Raji (cell line): ENCODE measurements around the gene GARNL3.

Experiments
- POLR2A ChIP-seq: IDR thresholded peaks from 2 replicates; pipeline ENCODE4 v1.6.1; 2011; ENCODE audit warnings: low read depth, low read length, control low read depth; ENCODE audit not compliant: insufficient read depth

The GARNL3 gene

DNA sequence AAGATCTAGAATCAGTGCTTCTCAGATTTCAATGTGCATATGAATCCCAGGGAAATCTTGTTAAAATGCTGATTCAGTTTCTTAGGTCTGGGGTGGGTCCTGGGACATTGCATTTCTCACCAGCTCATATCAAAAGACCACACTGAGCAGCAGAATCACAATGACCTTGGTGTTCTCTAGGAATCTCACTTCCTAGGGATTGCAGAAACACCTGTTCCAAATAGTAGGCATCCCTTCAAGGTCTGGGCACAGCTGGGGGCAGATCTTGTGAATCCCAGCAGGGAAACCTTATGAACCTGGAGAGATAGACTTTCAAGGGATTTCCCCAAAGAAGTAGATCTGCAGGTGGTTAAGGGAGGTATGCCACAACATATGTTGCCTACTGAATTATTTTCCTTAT lies 8.9 kb upstream of the GARNL3 start:
- no peak for TF ChIP-seq POLR2A

DNA sequence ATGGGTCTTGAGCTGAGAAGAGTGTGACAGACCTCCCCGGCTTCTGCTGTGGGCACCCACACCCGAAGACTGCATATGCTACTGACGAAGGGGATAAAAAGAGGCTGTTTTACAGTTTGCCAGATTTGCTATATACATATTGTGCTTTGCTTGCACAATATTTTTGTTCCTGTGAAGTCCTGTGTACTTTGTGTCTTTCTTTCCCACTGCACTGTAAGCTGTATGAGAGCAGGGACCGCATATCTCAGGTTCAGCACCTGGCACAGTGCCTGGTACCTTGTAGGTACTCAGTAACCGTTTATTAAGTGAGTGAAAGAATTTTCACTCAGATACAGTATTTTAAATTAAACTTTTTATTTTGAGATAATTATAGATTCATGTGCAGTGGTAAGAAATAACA lies 8.2 kb upstream of the GARNL3 start:
- no peak for TF ChIP-seq POLR2A

DNA sequence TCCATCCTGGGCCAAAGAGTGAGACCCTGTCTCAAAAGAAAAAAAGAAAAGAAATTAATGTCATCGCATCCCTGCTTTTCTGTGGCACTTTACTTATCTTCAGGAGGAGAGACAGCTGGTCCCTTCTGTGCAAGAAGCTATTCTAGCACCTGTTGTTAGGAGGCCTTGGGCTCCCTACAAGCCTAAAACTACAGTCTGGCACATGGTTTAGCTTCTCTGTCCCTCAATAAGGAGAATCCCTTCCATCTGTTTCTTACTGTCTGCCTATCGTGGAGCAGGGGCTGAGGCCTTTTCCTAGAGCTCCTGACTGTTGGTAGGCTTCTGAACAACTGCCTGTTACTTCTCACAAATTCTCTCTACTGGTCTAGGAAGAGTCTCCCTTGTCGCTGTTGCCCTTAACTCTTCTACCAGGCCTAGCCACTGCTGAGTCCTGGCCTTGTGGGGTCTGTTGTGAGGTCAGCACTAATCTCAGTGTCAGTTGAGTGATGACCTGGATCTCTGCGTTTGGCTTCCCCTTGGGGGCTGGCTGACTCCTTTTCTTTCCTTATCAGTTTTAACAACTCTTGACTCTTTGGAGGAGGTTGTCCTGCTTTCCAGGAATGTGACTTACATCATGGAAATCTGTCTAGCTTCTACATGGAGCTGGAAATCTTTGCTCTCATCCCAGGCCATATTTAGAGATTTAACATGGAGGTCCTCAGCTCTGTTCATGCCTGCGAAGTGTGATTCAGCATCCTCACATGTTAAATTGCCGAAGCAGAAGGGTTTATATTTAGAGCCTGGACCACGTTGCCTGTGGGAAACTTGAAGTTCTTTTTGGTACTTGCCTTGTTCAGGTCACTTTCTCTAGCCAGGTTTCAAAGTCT lies 5.7 kb upstream of the GARNL3 start:
- no peak for TF ChIP-seq POLR2A

DNA sequence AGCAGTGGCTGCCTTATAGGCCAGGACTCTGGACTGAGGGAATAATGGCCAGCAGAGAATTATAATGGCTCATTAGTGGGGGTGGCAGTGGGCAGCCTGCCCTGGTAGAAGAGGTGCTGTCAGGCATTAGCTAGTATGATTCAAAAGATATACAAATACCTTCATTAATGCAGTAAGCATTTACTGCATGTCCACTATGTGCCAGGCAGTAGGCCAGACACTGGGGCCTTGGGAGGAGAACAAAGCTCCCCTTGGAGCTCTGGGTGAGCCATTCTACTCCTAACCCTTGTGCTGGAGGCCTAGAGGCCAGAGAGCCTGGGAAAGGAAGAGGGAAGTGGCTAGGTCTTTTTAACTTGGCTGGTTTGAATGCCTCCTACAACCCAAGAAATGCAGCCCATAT lies 2.0 kb upstream of the GARNL3 start:
- no peak for TF ChIP-seq POLR2A

DNA sequence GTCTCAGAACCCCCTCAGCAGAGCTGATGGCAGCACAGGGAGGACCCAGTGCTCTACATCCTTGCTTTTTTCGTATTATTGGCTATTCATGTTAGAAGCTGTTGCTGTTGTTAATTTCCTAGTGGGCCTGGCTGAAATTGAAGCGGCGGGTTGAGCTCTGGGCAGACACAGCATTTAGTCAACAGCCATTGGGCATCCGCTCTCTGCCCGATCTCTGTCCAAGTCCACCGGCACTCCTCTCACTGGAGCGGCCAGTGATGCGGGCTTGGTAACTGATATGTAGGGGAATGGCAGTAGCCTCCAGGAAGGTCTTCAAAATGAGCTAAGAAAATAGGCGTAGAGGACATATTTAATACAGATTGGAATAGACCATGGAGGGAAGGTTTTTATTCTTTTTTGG lies 1.3 kb upstream of the GARNL3 start:
- TF ChIP-seq POLR2A: no peak

DNA sequence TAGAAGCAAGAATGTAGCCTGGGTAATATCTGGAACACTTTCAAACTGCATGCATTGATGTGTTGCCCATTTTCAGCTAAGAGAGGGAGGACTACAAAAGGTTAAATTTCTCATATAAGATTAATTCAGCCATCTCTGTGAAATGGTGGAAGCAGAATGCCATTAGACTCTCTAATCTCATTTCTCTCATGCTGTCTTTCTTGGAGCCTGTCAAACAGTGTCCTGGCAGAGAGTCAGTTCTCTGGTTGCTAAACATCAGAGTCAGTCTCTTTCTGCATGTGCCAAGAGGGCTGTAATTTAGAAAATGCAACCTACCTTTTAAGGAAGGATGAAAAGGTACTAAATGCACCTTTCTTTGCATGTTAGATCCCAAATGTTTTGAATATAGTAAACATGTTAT lies 910 bp upstream of the GARNL3 start:
- TF ChIP-seq POLR2A: no peak

DNA sequence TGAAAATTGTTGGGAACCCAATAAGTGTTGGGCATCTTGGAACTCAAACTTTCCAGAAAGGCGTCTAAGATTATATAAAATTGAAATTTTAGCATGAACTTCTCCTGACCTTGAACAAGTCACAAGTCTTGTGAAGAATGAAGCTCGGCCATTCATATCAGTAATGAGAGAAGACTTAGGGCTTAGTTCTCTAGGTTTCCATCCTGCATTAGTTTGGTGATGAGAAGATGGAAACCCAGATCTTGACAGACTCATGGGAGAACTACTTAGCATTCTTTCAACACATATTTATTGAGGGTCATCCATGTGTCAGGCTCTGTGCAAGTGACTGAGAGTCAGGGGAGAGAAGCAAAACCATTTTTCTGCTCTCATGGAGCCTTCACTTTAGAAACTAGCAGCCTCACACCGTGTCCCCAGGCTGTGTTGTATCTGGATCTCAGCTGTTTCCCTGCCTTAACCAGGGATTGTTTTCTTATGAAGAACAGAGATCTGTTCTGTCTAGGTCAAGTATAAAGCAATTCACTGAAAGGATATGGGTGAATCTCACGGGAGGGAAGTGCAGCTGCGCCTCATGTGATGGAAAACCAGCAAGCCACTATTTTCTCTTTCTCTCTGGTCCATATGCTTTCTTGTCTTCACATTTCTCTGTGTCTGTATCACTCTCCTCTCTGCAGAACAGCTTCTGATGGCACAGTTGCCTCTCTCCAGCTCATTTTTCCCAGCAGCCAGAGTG lies 3.4 kb downstream of the GARNL3 start:
- TF ChIP-seq POLR2A: no peak

DNA sequence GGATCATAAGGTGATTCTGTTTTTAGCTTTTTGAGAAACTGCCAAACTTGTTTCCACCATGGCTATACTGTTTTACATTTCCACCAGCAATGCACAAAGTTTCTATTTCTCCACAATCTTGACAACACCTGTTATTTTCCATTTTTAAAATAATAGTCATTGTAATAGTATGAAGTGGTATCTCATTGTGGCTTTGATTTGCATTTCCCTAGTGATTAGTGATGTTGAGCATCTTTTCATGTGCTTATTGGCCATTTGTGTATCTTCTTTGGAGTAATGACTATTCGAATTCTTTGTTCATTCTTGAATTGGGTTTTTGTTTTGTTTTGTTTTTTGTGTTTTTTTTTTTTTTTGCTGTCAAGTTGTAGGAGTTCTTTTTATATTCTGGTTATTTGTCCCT lies 4.9 kb downstream of the GARNL3 start:
- no peak for TF ChIP-seq POLR2A

DNA sequence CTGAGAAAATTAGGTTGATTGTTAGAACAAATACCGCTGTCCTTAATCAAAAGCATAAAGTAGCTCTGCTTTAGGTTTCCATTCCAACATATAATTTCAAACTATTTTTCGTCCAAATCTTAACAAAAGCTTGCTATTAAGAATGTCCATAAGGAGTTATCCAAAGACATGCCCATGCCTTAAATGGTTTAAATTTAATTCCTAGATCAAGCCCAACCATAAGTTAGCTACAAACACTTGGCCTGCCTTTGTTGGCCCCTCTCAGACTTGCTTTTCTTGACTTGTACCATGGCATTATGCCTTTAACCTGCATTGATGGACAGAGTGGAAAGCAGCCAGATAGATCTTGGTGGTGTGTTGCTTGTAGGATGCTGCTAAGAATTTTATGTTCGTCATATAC lies 8.8 kb downstream of the GARNL3 start:
- no peak for TF ChIP-seq POLR2A

DNA sequence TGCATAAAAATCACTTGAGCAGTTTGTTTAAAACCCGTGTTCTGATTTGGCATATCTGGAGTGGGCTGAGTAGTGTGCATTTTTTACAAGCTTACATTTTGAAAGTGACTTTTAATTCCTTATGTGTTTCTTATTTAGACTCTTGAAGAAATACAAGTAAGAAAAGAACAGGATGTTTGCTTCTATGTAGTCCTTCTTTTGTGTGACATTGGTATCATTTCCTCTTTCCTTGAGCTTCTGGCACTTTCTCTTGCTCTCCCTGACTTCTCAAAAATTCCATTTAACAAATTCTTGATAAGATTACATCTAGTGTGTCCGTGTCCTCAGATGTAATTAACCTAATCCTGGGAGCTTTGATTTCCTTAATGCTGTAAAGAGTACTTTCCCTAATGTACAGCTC lies 12.5 kb downstream of the GARNL3 start:
- TF ChIP-seq POLR2A: no peak

DNA sequence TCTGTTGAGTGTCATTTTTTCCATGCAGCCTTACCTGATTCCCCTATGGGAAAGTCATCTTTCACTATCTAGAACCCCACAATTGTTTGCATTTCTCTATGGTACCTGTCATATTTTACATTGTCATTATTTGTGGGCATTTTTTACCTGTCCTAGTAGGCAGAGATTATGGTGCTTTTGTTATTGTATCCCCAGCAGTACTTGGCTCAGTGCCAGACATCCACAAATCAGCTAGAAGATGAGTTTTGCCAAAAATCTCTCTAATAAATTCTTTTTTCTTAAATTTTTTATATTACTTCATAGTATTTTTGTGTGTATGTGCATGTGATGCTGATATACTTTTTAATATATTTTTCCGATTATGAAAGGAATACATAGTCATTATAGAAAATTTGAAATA lies 13.2 kb downstream of the GARNL3 start:
- TF ChIP-seq POLR2A: no peak

DNA sequence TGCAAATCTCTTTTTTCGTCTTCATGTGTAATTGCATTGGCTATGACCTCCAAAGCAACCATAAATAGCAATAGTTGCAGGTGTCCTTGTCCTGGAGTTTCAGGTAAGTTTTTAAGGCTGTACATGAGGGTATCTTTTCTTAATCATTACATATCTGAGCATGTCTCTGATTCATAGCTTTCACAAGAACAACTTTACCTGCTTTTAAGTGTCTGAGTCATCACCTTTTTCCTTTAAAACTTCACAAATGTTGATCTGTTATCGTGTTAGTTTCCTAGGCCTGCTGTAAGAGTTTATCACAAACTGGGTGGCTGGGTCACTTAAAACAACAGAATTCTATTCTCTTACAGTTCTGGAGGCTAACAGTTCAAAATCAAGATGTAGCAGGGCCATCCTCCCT lies 13.8 kb downstream of the GARNL3 start:
- no peak for TF ChIP-seq POLR2A

DNA sequence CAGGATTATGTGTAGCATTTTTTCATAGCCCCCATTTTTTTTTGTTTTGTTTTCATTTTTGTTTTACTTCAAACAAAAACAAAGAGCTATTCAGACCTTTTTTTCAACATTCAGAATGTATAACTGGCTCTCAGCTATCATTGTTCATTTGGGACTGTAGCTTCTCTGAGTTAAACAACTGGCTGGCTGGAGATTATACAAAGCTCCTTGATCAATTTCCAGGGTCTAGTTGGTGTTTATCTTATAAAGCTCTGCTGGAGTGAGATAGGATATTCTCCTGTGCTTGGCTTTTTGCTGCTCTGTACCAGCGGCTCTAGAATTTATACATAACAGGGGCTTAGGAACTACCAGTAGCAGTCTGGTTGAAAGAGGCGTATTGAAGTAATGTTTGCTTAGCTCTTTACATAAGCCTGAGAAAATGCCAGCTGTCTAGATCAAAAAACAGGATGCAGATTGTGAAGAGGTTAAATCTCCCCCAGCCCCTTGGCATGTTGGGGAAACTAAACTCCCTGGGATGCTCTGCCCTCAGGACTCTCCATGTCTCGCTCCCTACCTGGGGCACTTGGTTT lies 15.2 kb downstream of the GARNL3 start:
- no peak for TF ChIP-seq POLR2A

DNA sequence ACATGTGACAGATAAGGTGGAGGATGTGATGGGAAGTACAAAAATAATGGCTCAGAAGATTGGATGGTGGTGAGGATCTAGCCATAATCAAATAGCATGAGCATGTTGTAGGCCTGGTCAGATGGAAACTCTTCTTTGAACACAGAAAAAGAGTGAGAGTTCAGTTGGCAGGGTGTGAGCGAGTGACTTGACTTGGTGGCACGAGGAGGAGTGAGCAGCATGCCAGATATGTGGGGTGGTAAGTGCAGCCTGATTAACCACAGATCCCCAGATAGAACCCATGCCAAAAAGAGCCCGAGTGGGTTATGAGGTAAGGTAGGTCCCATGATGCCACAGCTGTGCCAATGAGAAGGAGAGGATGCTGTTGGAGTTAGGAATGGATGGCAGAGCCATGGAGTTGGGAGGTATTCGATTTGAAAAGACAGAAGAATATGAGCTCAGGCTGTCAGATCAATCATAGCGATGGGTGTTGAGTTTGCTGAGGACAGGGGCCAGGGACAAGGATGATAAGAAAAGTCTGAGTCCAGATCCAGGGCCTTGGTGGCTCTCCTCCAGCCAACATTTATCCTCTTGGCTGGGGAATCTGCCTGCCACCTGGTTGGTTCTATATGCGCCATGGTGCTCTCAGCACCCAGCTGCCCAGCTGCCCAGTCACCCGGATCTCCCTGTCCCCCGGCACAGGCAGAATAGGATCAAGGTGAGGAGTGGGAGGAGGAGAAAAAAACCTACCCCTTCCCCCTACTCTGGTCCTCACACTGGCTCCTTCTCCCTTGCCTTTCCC lies 16.5 kb downstream of the GARNL3 start:
- no peak for TF ChIP-seq POLR2A

DNA sequence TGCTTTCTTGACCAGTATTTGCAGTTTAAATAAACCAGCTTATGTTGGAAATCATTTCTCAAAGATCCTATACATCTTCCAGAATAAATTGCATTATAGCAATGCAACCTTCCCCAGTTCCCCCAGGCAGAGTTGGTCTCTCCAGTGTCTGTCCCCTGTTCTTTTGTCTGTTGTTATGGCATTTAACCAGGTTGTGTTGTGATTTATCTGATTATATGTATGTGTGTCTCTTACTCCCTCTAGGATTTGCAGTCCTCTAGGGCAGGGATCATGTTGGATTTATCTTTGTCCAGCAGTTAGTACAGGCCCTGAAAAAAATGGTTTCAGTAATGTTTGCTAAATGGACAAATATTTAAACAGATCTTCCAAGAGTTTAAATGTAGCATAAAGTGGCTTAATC lies 17.3 kb downstream of the GARNL3 start:
- no peak for TF ChIP-seq POLR2A

DNA sequence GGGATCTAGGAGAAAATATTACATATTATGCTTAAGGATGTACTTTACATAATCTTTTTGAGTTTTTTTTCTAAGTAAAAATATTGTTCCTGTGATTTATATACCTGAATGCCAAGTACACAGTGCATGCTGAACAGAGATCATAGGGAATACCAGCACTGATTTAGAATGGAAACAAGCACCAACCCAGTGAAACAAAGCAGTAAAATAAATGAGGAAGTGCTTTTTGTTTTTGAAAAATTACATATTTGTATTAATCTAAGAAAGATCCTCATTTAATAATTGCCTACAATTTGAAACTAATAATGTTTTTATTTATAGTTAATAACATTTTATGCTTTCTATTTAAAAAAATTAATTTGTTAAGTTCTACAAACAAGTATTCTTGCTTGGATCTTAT lies 18.0 kb downstream of the GARNL3 start:
- no peak for TF ChIP-seq POLR2A

DNA sequence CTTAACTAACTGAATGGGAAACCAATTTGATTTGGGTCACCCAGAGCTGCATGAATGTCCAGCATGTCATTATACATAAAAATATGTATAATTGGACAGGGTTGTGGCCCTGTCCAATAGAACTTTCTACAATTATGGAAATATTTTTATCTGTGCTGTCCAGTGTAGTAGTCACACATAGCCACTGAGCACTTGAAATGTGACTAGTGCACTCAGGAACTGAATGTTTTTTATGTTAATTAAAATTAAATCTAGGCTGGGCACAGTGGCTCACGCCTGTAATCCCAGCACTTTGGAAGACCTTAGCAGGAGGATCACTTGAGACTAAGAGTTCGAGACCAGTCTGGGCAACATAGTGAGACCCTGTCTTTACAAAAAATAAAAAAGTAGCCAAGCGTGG lies 18.6 kb downstream of the GARNL3 start:
- TF ChIP-seq POLR2A: no peak
